ENCODE results near the gene MTHFR.

MTHFR gene

DNA sequence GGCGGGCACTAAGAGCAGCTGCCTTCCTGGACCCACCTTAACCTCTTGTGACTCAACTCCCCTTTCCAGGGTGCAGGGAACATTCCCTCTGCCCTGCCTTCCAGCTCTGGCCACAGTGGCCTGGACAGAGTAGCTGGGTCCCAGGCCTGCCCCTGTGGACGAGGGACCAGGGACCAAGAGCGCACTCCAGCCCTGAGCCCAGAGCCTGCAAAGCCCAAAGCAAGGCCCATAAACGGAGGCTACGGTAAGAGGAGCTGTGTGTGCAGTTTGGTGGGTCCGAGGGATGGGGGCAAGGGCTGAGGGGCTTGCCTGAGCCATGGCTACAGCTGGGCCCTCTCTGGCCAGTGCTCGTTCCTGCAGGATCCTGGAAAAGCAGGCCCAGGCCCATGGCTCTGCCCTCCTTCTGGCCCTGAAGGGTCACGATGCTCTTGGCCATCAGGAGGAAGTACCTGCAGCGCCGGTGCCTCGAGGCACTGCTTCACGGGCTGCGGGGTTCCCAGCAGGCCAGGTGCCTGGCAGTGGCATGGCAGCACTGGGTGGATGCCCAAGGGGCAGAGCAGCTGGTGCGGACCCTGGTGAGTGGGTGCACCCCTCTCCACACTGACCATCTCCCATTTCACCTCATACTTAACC is 17.8 kb downstream of the MTHFR start:
- TF ChIP-seq, protein P1, sequence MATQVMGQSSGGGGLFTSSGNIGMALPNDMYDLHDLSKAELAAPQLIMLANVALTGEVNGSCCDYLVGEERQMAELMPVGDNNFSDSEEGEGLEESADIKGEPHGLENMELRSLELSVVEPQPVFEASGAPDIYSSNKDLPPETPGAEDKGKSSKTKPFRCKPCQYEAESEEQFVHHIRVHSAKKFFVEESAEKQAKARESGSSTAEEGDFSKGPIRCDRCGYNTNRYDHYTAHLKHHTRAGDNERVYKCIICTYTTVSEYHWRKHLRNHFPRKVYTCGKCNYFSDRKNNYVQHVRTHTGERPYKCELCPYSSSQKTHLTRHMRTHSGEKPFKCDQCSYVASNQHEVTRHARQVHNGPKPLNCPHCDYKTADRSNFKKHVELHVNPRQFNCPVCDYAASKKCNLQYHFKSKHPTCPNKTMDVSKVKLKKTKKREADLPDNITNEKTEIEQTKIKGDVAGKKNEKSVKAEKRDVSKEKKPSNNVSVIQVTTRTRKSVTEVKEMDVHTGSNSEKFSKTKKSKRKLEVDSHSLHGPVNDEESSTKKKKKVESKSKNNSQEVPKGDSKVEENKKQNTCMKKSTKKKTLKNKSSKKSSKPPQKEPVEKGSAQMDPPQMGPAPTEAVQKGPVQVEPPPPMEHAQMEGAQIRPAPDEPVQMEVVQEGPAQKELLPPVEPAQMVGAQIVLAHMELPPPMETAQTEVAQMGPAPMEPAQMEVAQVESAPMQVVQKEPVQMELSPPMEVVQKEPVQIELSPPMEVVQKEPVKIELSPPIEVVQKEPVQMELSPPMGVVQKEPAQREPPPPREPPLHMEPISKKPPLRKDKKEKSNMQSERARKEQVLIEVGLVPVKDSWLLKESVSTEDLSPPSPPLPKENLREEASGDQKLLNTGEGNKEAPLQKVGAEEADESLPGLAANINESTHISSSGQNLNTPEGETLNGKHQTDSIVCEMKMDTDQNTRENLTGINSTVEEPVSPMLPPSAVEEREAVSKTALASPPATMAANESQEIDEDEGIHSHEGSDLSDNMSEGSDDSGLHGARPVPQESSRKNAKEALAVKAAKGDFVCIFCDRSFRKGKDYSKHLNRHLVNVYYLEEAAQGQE (IDR thresholded peaks at IDR 0.05; ENCODE audit: insufficient read depth in 1 of 2, low read depth in 2 of 2, low read length in 2 of 2), result no peak
- TF ChIP-seq TAF1 (IDR thresholded peaks at IDR 0.05; ENCODE audit: borderline replicate concordance, insufficient read depth, low read length) (no peak), SIN3A (IDR thresholded peaks at IDR 0.05; ENCODE audit: borderline replicate concordance, insufficient read depth, low read length) (no peak), FOXP2 (optimal IDR thresholded peaks at IDR 0.05; ENCODE audit: borderline replicate concordance, extremely low read depth, extremely low read length, insufficient read depth) (no peak), POLR2AphosphoS5 (IDR thresholded peaks at IDR 0.05; ENCODE audit: low read depth, low read length) (no peak)

DNA sequence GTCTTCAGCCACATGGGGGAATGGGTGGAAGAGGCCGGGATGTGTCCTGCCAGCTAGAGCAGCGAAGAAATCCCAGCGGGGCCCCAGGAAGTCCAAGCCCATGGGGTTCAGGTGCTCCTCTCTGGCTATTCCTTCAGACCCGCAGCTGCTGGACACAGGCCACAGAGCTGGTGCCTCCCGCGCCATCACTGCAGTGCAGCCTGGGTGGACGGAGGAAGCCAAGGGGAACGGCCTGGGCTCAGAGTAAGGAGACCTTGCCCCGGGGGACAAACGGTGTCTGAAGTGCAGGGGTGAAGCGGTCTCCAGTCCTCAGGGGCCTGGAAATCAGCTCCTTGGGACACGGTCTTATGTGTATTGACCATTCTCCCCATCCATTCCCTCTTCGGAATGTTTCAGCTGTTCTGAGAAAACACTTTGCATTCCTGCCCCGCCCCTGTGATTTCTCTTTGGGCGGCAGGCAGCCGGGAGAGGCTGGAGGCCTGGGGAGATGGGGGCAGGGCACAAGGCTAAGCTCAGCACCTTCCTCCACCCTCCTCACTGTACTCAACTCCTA is 18.4 kb downstream of the MTHFR start:
- TF ChIP-seq, protein P1 (IDR thresholded peaks at IDR 0.05; ENCODE audit: insufficient read depth in 1 of 2, low read depth in 2 of 2, low read length in 2 of 2), result no peak
- no peak for TF ChIP-seq TAF1 (IDR thresholded peaks at IDR 0.05; ENCODE audit: borderline replicate concordance, insufficient read depth, low read length)

DNA sequence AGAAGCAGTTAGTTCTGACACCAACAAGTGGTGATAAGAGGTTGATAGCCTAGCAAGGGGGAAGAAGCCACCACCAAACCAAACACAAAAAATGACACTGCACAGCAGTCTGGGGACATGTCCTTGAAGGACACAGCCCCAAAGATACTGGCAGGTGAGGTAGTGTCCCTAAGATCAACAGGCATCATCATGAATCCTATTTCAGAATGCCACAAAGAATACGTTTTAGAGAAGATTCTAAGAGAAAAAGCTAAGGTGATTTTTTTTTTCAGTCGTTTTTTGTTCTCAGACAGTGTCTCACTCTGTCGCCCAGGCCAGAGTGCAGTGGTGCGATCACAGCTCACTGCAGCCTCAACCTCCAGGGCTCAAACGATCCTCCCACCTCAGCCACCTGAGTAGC is 19.6 kb downstream of the MTHFR start:
- no peak for TF ChIP-seq TAF1 (IDR thresholded peaks at IDR 0.05; ENCODE audit: borderline replicate concordance, insufficient read depth, low read length)
- TF ChIP-seq, protein P1 (IDR thresholded peaks at IDR 0.05; ENCODE audit: insufficient read depth in 1 of 2, low read depth in 2 of 2, low read length in 2 of 2), result no peak
- TF ChIP-seq POLR2AphosphoS5 (IDR thresholded peaks at IDR 0.05; ENCODE audit: low read depth, low read length), result no peak
- TF ChIP-seq FOXP2 (optimal IDR thresholded peaks at IDR 0.05; ENCODE audit: borderline replicate concordance, extremely low read depth, extremely low read length, insufficient read depth), result no peak
- no peak for TF ChIP-seq SIN3A (IDR thresholded peaks at IDR 0.05; ENCODE audit: borderline replicate concordance, insufficient read depth, low read length)

DNA sequence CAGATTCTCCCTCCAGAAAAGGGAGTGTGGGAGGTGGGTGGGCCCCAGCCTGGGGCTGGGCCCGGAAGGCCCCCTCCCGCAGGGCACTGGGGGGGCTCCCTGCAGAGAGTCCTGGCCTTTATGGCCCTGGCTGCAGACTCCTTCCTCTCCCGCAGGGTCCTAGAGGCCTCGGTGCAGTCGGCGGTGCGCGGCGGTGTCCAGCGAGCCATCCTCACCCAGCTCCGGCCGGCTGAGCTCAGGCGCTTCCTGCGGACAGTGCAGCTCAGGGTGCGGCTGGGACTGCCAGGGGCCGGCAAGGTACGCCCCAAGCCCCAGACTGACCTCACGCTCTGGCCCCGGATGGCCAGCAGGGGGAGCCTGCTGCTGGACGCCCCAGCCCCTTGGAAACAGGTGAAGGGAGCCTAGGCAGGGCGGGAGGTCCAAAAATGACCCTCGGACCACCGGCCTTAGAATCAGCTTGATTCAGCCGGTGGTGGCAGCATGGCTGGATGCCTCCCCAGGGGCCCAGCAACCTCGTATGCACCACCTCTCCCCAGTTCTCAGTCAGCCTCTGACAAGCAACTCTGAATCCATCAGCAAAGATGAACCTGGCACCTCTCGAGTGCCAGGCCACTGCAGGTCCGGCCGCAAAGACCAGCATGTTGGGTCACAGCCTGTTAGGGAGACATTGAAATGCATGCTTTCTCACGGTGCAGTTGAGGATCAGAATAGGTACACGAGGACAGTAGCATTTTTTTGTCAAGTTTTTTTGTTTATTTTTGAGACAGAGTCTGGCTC is 20.6 kb downstream of the MTHFR start:
- no peak for TF ChIP-seq TAF1 (IDR thresholded peaks at IDR 0.05; ENCODE audit: borderline replicate concordance, insufficient read depth, low read length)
- peak; percentile 64 for TF ChIP-seq FOXP2 (optimal IDR thresholded peaks at IDR 0.05; ENCODE audit: borderline replicate concordance, extremely low read depth, extremely low read length, insufficient read depth)

DNA sequence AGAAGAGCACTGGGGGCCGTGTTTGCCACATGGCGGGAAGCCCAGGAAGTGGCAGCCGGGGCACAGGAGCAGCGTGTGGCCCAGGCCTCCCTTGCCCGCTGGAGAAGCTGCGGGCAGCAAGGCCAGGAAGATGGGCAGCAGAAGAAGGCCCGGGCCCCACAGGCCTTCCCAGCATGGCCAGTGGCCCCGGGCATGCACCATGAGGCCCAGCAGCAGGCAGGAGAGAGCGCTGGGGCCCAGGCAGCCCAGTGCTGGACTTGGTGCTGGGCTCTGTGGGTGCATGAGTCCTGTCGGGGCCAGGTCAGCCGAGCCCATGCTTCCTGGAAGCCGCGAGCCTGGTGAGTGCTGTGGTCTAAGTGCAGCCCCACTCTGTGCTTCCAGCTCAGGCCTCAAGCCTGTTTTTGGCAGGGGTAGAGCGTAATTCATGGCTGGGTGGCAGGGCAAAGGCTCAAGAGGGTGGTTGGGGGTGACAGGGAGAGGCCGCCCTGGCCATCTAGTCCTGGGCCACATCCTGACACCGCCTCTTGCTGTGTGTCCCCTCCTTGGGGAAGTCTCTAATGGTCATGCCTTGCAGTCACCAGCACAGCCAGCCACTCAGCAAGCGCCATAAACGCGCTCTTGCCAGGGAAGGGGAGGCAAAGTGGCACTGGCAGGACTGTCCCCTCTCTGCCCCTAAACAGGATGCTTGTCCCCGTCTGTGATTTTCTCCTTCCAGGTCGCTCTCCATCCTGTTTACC is 21.3 kb downstream of the MTHFR start:
- TF ChIP-seq FOXP2 (optimal IDR thresholded peaks at IDR 0.05; ENCODE audit: borderline replicate concordance, extremely low read depth, extremely low read length, insufficient read depth) (no peak), TAF1 (IDR thresholded peaks at IDR 0.05; ENCODE audit: borderline replicate concordance, insufficient read depth, low read length) (no peak), SIN3A (IDR thresholded peaks at IDR 0.05; ENCODE audit: borderline replicate concordance, insufficient read depth, low read length) (no peak), POLR2AphosphoS5 (IDR thresholded peaks at IDR 0.05; ENCODE audit: low read depth, low read length) (no peak)
- TF ChIP-seq, protein P1 (IDR thresholded peaks at IDR 0.05; ENCODE audit: insufficient read depth in 1 of 2, low read depth in 2 of 2, low read length in 2 of 2), result no peak

Data from PFSK-1 (cell line).